Choroid plexus epithelial cell (primary cell): ENCODE measurements around the gene TMC3.

Experiments
- DNase-seq: peaks from one replicate; pipeline ENCODE4 v3.0.0-alpha.2; 2010; ENCODE audit warnings: low read depth
- H3K4me3 ChIP-seq: 2 replicates; pipeline ENCODE4 v1.5.1; 2011; ENCODE audit warnings: low read depth, mild to moderate bottlenecking, control low read depth, low read length, moderate library complexity
- CTCF ChIP-seq: conservative IDR thresholded peaks from 2 replicates; pipeline ENCODE4 v1.5.1; 2011; ENCODE audit warnings: low read depth, mild to moderate bottlenecking, control low read depth, inconsistent platforms, low read length, moderate library complexity

Gene TMC3

GRCh38 chr15:81377871-81378270, 3.9 kb upstream of the TMC3 start:
- DNase-seq: no peak
- TF ChIP-seq CTCF: no peak
- H3K4me3 ChIP-seq: no peak overlapping the region

- DNase-seq: no peak
- H3K4me3 ChIP-seq: no peak overlapping the region
- TF ChIP-seq CTCF: no peak
These were observed 2.2 kb upstream of the TMC3 start for GRCh38 chr15:81376231-81376630.

- no peak overlapping the region for H3K4me3 ChIP-seq
- no peak for DNase-seq
- TF ChIP-seq CTCF: no peak
These were observed 1.4 kb upstream of the TMC3 start for GRCh38 chr15:81375461-81375860.

GRCh38 chr15:81373176-81373575, 837 bp downstream of the TMC3 start:
- no peak for DNase-seq
- no peak overlapping the region for H3K4me3 ChIP-seq
- TF ChIP-seq CTCF: no peak

GRCh38 chr15:81372575-81372974, 1.4 kb downstream of the TMC3 start:
- no peak overlapping the region for H3K4me3 ChIP-seq
- TF ChIP-seq CTCF: no peak
- DNase-seq: no peak

- no peak for TF ChIP-seq CTCF
- no peak for DNase-seq
- H3K4me3 ChIP-seq: no peak overlapping the region
These were observed 10.1 kb downstream of the TMC3 start for GRCh38 chr15:81363718-81364500.

- no peak overlapping the region for H3K4me3 ChIP-seq
- no peak for DNase-seq
- no peak for TF ChIP-seq CTCF
These were observed 10.7 kb downstream of the TMC3 start for GRCh38 chr15:81363276-81363675.
